ENCODE results near the gene ITIH1. TPM values are rescaled to one million over a fixed set of nuclear protein-coding genes. Genes with fewer than 3 reads are reported as not detected.

The ITIH1 gene
- polyA plus RNA-seq, 1 donor from 2014 or later, result not detected

- no peaks in the 10 kb centered on the region for H3K9me3 ChIP-seq (ENCODE audit: low read length)
- H3K4me3 ChIP-seq (ENCODE audit: low read length), result no peak overlapping the region
- H3K27ac ChIP-seq (ENCODE audit: low read length), result no peak overlapping the region
- no peak overlapping the region for H3K4me2 ChIP-seq (ENCODE audit: low read length)
- no peaks in the 10 kb centered on the region for H3F3A ChIP-seq (ENCODE audit: insufficient read depth, low read length, poor library complexity, severe bottlenecking)
- H3K9me2 ChIP-seq (ENCODE audit: insufficient read depth, low read length), result no peaks in the 10 kb centered on the region
- H3K36me3 ChIP-seq (ENCODE audit: insufficient read depth, low read length), result peaks cover 8% of the 10 kb centered on the region
- no peaks in the 10 kb centered on the region for H3K79me2 ChIP-seq (replicated peaks; ENCODE audit: insufficient read depth, low read length)
- H3K27me3 ChIP-seq (ENCODE audit: insufficient read depth, low read depth, low read length), result no peaks in the 10 kb centered on the region
- TF ChIP-seq RAD21 (conservative IDR thresholded peaks at IDR 0.05), result peak; percentile 65
- peak; percentile 64 for TF ChIP-seq SMC3 (conservative IDR thresholded peaks at IDR 0.05; ENCODE audit: poor library complexity)
- peak; percentile 64 for TF ChIP-seq CTCF (IDR thresholded peaks at IDR 0.05; ENCODE audit: poor library complexity, severe bottlenecking)
- TF ChIP-seq REST (IDR thresholded peaks at IDR 0.05; ENCODE audit: borderline replicate concordance), result no peak
- H3K9ac ChIP-seq (ENCODE audit: low read length), result no peak overlapping the region
- no peaks in the 10 kb centered on the region for H4K20me1 ChIP-seq (ENCODE audit: insufficient read depth)
- H2AFZ ChIP-seq (ENCODE audit: low read depth, low read length), result no peak overlapping the region
Observed at GRCh38 chr3:52742418-52743041, 34.9 kb upstream of the ITIH1 start.

- Histone ChIP-seq H3K4me3 (ENCODE audit: low read length) (no peak overlapping the region), H2AFZ (ENCODE audit: low read depth, low read length) (no peak overlapping the region), H3K27me3 (ENCODE audit: insufficient read depth, low read depth, low read length) (no peaks in the 10 kb centered on the region), H3F3A (ENCODE audit: insufficient read depth, low read length, poor library complexity, severe bottlenecking) (no peaks in the 10 kb centered on the region), H3K9me3 (ENCODE audit: low read length) (no peaks in the 10 kb centered on the region), H3K36me3 (ENCODE audit: insufficient read depth, low read length) (peaks cover 8% of the 10 kb centered on the region), H3K9me2 (ENCODE audit: insufficient read depth, low read length) (no peaks in the 10 kb centered on the region), H3K4me2 (ENCODE audit: low read length) (no peak overlapping the region), H4K20me1 (ENCODE audit: insufficient read depth) (no peaks in the 10 kb centered on the region), H3K79me2 (replicated peaks; ENCODE audit: insufficient read depth, low read length) (no peaks in the 10 kb centered on the region), H3K27ac (ENCODE audit: low read length) (no peak overlapping the region), H3K9ac (ENCODE audit: low read length) (no peak overlapping the region)
- no peak for TF ChIP-seq POLR2AphosphoS5 (IDR thresholded peaks at IDR 0.05)
- TF ChIP-seq REST (IDR thresholded peaks at IDR 0.05; ENCODE audit: borderline replicate concordance), result no peak
- TF ChIP-seq SMC3 (conservative IDR thresholded peaks at IDR 0.05; ENCODE audit: poor library complexity), result no peak
- TF ChIP-seq EP300 (conservative IDR thresholded peaks at IDR 0.05; ENCODE audit: poor library complexity, severe bottlenecking), result no peak
- no peak for TF ChIP-seq EZH2 (IDR thresholded peaks at IDR 0.05; ENCODE audit: borderline replicate concordance, insufficient read depth, low read length, poor library complexity, severe bottlenecking)
- no peak for TF ChIP-seq MXI1 (conservative IDR thresholded peaks at IDR 0.05; ENCODE audit: poor library complexity, severe bottlenecking)
- TF ChIP-seq TAF1 (IDR thresholded peaks at IDR 0.05; ENCODE audit: low read depth), result no peak
- TF ChIP-seq RAD21 (conservative IDR thresholded peaks at IDR 0.05), result no peak
- no peak for TF ChIP-seq CTCF (IDR thresholded peaks at IDR 0.05; ENCODE audit: poor library complexity, severe bottlenecking)
Observed at GRCh38 chr3:52743152-52743551, 34.2 kb upstream of the ITIH1 start.
